Measurements from ENCODE around the gene RASGRP2.
A peak's percentile ranks its signal among the peaks of the same experiment; 100 is the strongest.

Gene RASGRP2

DNA sequence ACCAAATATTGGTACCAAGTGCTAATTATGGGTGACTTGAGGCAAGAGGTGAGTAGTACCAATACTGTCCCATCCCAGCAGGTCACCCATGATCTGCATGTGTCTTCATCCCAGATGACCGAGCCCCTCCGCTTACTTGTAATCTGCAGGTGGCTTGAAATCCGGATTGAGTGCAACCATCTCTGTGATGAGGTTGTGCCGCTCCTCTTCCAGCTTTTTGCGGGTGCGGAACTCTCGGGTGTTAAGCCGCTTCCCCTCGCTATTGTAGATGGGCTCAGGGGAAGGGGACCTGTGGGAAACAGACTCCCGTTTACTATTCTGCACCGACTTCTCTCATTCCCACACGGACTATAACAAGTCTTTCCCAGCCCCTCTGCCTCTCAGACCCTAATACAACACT, 26.2 kb upstream of the RASGRP2 start:
- TF ChIP-seq EZH2phosphoT487 (IDR thresholded peaks at IDR 0.05; ENCODE audit: low read depth): no peak
- H3K36me3 ChIP-seq (replicated peaks; ENCODE audit: low read depth, low read length): peaks cover 85% of the 10 kb centered on the region
- peaks cover 85% of the 10 kb centered on the region for H3K79me2 ChIP-seq (ENCODE audit: low read length)
- H4K20me1 ChIP-seq (ENCODE audit: insufficient read depth, low read length): peaks cover 88% of the 10 kb centered on the region
- H3K4me1 ChIP-seq (ENCODE audit: low read length): peaks cover 40% of the 10 kb centered on the region
- H3K4me3 ChIP-seq (ENCODE audit: low read length): no peak overlapping the region
- no peak overlapping the region for H2AFZ ChIP-seq (ENCODE audit: low read depth, low read length)
- H3K27ac ChIP-seq (ENCODE audit: low read length): no peak overlapping the region; the same call in 1 of the 2 replicates
- no peaks in the 10 kb centered on the region for H3K9me3 ChIP-seq (ENCODE audit: insufficient read depth, low read length)
- H3K9ac ChIP-seq (ENCODE audit: low read length): no peak overlapping the region
- H3K4me2 ChIP-seq (ENCODE audit: low read length): no peak overlapping the region
- H3K27me3 ChIP-seq (ENCODE audit: low read depth, low read length): no peaks in the 10 kb centered on the region

DNA sequence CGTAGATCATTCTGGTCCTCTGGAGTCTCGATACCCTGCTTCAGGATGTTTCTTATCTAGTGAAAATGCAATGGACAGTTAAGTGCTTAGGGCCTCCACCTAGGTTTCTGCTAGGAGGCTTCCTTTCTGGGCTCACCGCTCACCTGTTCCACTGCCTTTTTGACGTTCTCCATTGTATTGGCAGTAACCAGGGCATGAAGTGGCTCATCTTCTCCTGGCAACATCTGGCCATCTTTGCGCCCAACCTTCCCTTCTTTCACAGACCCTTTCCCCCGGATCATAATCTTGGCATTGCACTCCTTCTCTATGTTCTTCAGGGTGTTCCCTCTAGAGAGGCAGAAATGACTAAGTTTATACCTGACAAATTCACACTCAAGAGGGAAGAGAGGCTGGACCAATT, 25.3 kb upstream of the RASGRP2 start:
- peaks cover 34% of the 10 kb centered on the region for H3K4me1 ChIP-seq (ENCODE audit: low read length)
- no peak overlapping the region for H3K27ac ChIP-seq (ENCODE audit: low read length)
- H3K9me3 ChIP-seq (ENCODE audit: insufficient read depth, low read length): no peaks in the 10 kb centered on the region
- no peak overlapping the region for H3K4me2 ChIP-seq (ENCODE audit: low read length)
- peaks cover 90% of the 10 kb centered on the region for H4K20me1 ChIP-seq (ENCODE audit: insufficient read depth, low read length)
- no peaks in the 10 kb centered on the region for H3K27me3 ChIP-seq (ENCODE audit: low read depth, low read length)
- H2AFZ ChIP-seq (ENCODE audit: low read depth, low read length): no peak overlapping the region
- H3K9ac ChIP-seq (ENCODE audit: low read length): no peak overlapping the region
- TF ChIP-seq EZH2phosphoT487 (IDR thresholded peaks at IDR 0.05; ENCODE audit: low read depth): no peak
- TF ChIP-seq CTCF (IDR thresholded peaks at IDR 0.05; ENCODE audit: low read depth, low read length): no peak
- no peak overlapping the region for H3K4me3 ChIP-seq (ENCODE audit: low read length)
- H3K36me3 ChIP-seq (replicated peaks; ENCODE audit: low read depth, low read length): peaks cover 88% of the 10 kb centered on the region
- peaks cover 80% of the 10 kb centered on the region for H3K79me2 ChIP-seq (ENCODE audit: low read length)

GRCh38 chr11:64768300-64768694, 24.4 kb upstream of the RASGRP2 start:
- Histone ChIP-seq H3K4me3 (ENCODE audit: low read length) (no peak overlapping the region), H3K27ac (ENCODE audit: low read length) (no peak overlapping the region), H3K4me2 (ENCODE audit: low read length) (no peak overlapping the region), H3K4me1 (ENCODE audit: low read length) (peaks cover 25% of the 10 kb centered on the region), H3K79me2 (ENCODE audit: low read length) (peaks cover 71% of the 10 kb centered on the region), H3K27me3 (ENCODE audit: low read depth, low read length) (no peaks in the 10 kb centered on the region), H3K9me3 (ENCODE audit: insufficient read depth, low read length) (no peaks in the 10 kb centered on the region), H3K36me3 (replicated peaks; ENCODE audit: low read depth, low read length) (peaks cover 87% of the 10 kb centered on the region), H4K20me1 (ENCODE audit: insufficient read depth, low read length) (peaks cover 90% of the 10 kb centered on the region), H3K9ac (ENCODE audit: low read length) (no peak overlapping the region), H2AFZ (ENCODE audit: low read depth, low read length) (no peak overlapping the region)
- TF ChIP-seq EZH2phosphoT487 (IDR thresholded peaks at IDR 0.05; ENCODE audit: low read depth) (no peak), CTCF (IDR thresholded peaks at IDR 0.05; ENCODE audit: low read depth, low read length) (no peak)

DNA sequence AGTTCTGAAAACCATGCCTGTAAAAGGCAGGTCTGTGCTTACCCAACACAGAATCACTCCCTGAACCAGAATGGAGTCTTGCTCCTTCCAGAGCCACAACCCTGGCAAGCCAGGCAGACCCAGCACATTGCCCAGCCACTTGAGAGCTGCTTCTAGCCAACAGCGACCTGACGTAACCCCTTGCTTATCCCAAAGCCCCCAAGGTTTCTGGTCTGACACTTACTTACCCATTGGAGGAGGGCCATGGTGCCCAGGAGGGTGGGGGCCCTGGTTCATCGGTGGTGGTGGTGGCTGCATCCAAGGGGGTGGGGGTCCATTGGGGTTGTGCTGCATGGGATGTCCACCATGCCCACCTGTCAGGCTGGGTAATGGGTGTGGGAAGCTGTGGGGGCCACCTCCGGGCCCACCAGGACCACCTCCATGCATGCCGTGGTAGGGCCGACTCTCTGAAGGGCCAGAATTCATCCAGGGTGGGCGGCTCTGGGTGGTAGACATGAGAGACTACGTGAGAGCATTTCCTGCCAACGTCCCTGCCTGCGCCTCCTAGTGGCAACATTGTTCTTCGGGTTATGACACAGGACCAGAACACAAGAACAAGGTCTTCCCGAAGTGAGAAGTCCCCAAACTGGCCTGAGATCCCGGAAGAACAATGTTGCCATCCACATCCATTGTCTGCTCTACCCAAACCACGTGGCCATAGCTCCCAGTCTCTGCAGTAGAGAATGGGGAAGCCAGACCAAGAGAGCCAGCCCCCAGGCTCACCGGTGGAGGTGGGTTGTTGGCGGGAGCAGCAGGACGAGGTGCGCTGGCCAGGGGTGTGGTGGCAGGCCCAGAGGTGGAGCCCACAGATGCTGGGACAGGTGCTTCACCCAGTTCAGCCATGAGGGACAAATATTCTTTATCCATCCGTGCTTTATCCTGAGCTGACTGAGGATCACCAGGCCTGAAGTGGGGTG, 23.7 kb upstream of the RASGRP2 start:
- Histone ChIP-seq H2AFZ (ENCODE audit: low read depth, low read length) (no peak overlapping the region), H3K4me3 (ENCODE audit: low read length) (no peak overlapping the region), H3K27ac (ENCODE audit: low read length) (peak overlapping the region; percentile 14; the same call in 1 of the 2 replicates), H3K9me3 (ENCODE audit: insufficient read depth, low read length) (no peaks in the 10 kb centered on the region), H3K4me1 (ENCODE audit: low read length) (peaks cover 18% of the 10 kb centered on the region), H3K4me2 (ENCODE audit: low read length) (no peak overlapping the region), H3K9ac (ENCODE audit: low read length) (no peak overlapping the region), H3K79me2 (ENCODE audit: low read length) (peaks cover 64% of the 10 kb centered on the region), H3K36me3 (replicated peaks; ENCODE audit: low read depth, low read length) (peaks cover 87% of the 10 kb centered on the region), H3K27me3 (ENCODE audit: low read depth, low read length) (no peaks in the 10 kb centered on the region), H4K20me1 (ENCODE audit: insufficient read depth, low read length) (peaks cover 90% of the 10 kb centered on the region)
- no peak for TF ChIP-seq EZH2phosphoT487 (IDR thresholded peaks at IDR 0.05; ENCODE audit: low read depth)
- TF ChIP-seq CTCF (IDR thresholded peaks at IDR 0.05; ENCODE audit: low read depth, low read length): peak; percentile 85
